GM23338 (cell line): ENCODE results near the gene SNX9. TPM values are rescaled to one million over a fixed set of nuclear protein-coding genes. Genes with fewer than 3 reads are reported as not detected.

Experiments used
- ATAC-seq: fragments of 200-7000 bp; cut with Tn5 transposase; 3 replicates; pipeline ENCODE4 v1.9.1; 2020
- DNase-seq: peaks from one replicate; pipeline ENCODE4 v3.0.0-alpha.2; 2015; ENCODE audit warnings: low spot score
- H2AFZ ChIP-seq: fragments of 200-600 bp; sonication (generic); 2 replicates; pipeline ENCODE4 v1.8.0; 2016; ENCODE audit warnings: antibody characterized with exemption, mild to moderate bottlenecking, moderate library complexity
- H3F3A ChIP-seq: fragments of 200-600 bp; sonication (generic); replicated peaks from 2 replicates; pipeline ENCODE4 v1.8.0; 2017; ENCODE audit warnings: antibody characterized with exemption, mixed run types, low read depth
- H3K27ac ChIP-seq: fragments of 200-600 bp; sonication (generic); 2 replicates; pipeline ENCODE4 v1.6.1; 2016; ENCODE audit warnings: low read depth
- H3K27me3 ChIP-seq: fragments of 200-600 bp; sonication (generic); 2 replicates; pipeline ENCODE4 v1.8.0; 2016; ENCODE audit warnings: mild to moderate bottlenecking, mixed run types, moderate library complexity; ENCODE audit not compliant: insufficient read depth
- H3K36me3 ChIP-seq: fragments of 200-600 bp; sonication (generic); 2 replicates; pipeline ENCODE4 v1.8.0; 2016; ENCODE audit warnings: mild to moderate bottlenecking; ENCODE audit not compliant: insufficient read depth
- H3K4me1 ChIP-seq: fragments of 200-600 bp; sonication (generic); 2 replicates; pipeline ENCODE4 v1.8.0; 2016; ENCODE audit warnings: mild to moderate bottlenecking, moderate library complexity; ENCODE audit not compliant: insufficient read depth
- H3K4me2 ChIP-seq: fragments of 200-600 bp; sonication (generic); 2 replicates; pipeline ENCODE4 v1.7.1; 2017; ENCODE audit warnings: mixed run types
- H3K4me3 ChIP-seq: fragments of 200-600 bp; sonication (generic); 2 replicates; pipeline ENCODE4 v1.6.1; 2016; ENCODE audit warnings: mixed run types
- H3K79me2 ChIP-seq: fragments of 200-600 bp; sonication (generic); replicated peaks from 2 replicates; pipeline ENCODE4 v1.8.0; 2017; ENCODE audit warnings: mild to moderate bottlenecking; ENCODE audit not compliant: insufficient read depth
- H3K9me2 ChIP-seq: fragments of 200-600 bp; sonication (generic); 2 replicates; pipeline ENCODE4 v1.8.0; 2017; ENCODE audit not compliant: insufficient read depth
- H4K20me1 ChIP-seq: fragments of 200-600 bp; sonication (generic); replicated peaks from 2 replicates; pipeline ENCODE4 v1.8.0; 2017; ENCODE audit warnings: mild to moderate bottlenecking; ENCODE audit not compliant: insufficient read depth
- H3K27ac Mint-ChIP-seq: 2 replicates; pipeline ENCODE4 v1.8.0; 2020; ENCODE audit warnings: inconsistent platforms, mild to moderate bottlenecking, moderate library complexity, mixed read lengths
- H3K27me3 Mint-ChIP-seq: 3 replicates; pipeline ENCODE4 v1.8.0; 2022; ENCODE audit warnings: low read depth, mild to moderate bottlenecking, moderate library complexity, mixed read lengths, inconsistent platforms; ENCODE audit not compliant: insufficient read depth, poor library complexity
- H3K36me3 Mint-ChIP-seq: 3 replicates; pipeline ENCODE4 v1.8.0; 2021; ENCODE audit warnings: low read depth, mild to moderate bottlenecking, inconsistent platforms, moderate library complexity, mixed read lengths
- H3K4me1 Mint-ChIP-seq: 3 replicates; pipeline ENCODE4 v1.8.0; 2020; ENCODE audit warnings: mild to moderate bottlenecking, inconsistent platforms, mixed read lengths
- H3K4me3 Mint-ChIP-seq: 3 replicates; pipeline ENCODE4 v1.8.0; 2021; ENCODE audit warnings: moderate library complexity, mild to moderate bottlenecking, inconsistent platforms, mixed read lengths
- H3K9me3 Mint-ChIP-seq: 3 replicates; pipeline ENCODE4 v1.8.0; 2020; ENCODE audit warnings: moderate library complexity, mild to moderate bottlenecking, inconsistent platforms, mixed read lengths
- ETS1 ChIP-seq: IDR thresholded peaks from 2 replicates; pipeline ENCODE4 v1.6.1; 2016; ENCODE audit warnings: antibody characterized with exemption
- EZH2 ChIP-seq: fragments of 200-600 bp; sonication (generic); IDR thresholded peaks from one replicate; pipeline ENCODE4 v1.8.0; 2017; ENCODE audit warnings: antibody characterized with exemption, mild to moderate bottlenecking, low read depth; ENCODE audit not compliant: unreplicated experiment
- EZH2phosphoT487 ChIP-seq: fragments of 200-600 bp; sonication (generic); IDR thresholded peaks from one replicate; pipeline ENCODE4 v1.8.1; 2018; ENCODE audit warnings: antibody characterized with exemption; ENCODE audit not compliant: unreplicated experiment
- POLR2AphosphoS5 ChIP-seq: IDR thresholded peaks from 2 replicates; pipeline ENCODE4 v1.6.1; 2016; ENCODE audit warnings: antibody characterized with exemption, low read depth
- REST ChIP-seq: IDR thresholded peaks from one replicate; pipeline ENCODE4 v1.6.1; 2018; ENCODE audit warnings: antibody characterized with exemption; ENCODE audit not compliant: unreplicated experiment
- polyA plus RNA-seq: library from polyadenylated mRNA; unstranded; fragments of >200 nt; fragmentation: Nextera tagmentation; extraction: Ambion mirVana; gene quantifications from 2 replicates; pipeline ENCODE4 v1.2.1, GENCODE V29; 2016
- total RNA-seq: library from RNA; depleted of rRNA; stranded (reverse); fragments of >200 nt; shearing (Covaris generic); gene quantifications from 2 replicates; pipeline ENCODE4 v1.2.3, GENCODE V29; 2014

Gene SNX9
- total and polyA plus RNA-seq, 2 experiments from 2014 or later = 18.4 to 23.3 TPM

GRCh38 chr6:157983406-157984119 is 160.5 kb downstream of the SNX9 start:
- H3K79me2 ChIP-seq = peaks cover 39% of the 10 kb centered on the region
- H3K4me3 ChIP-seq = no peak overlapping the region

More at GRCh38 chr6:157983406-157984119, 160.5 kb downstream of the SNX9 start:
- H3K36me3 ChIP-seq = no peaks in the 10 kb centered on the region
- H2AFZ ChIP-seq = no peak overlapping the region
- ATAC-seq = no peak
- H3K27ac Mint-ChIP-seq = no peak overlapping the region
- peaks cover 44% of the 10 kb centered on the region for H3K4me1 Mint-ChIP-seq
- DNase-seq = no peak
- no peaks in the 10 kb centered on the region; the same call in 2 of the 3 replicates for H3K9me3 Mint-ChIP-seq
- peaks cover 23% of the 10 kb centered on the region for H3K27me3 Mint-ChIP-seq
- no peaks in the 10 kb centered on the region; the same call in 2 of the 3 replicates for H3K36me3 Mint-ChIP-seq
- H3F3A ChIP-seq = peaks cover 7% of the 10 kb centered on the region
- TF ChIP-seq REST (no peak), EZH2 (no peak), ETS1 (no peak), POLR2AphosphoS5 (no peak), EZH2phosphoT487 (no peak)
- H3K4me3 Mint-ChIP-seq = peak overlapping the region; percentile 82
- peaks cover 37% of the 10 kb centered on the region for H3K4me1 ChIP-seq
- H3K27me3 ChIP-seq = peaks cover 18% of the 10 kb centered on the region
- no peaks in the 10 kb centered on the region for H3K9me2 ChIP-seq
- H3K4me2 ChIP-seq = no peak overlapping the region
- no peak overlapping the region for H3K27ac ChIP-seq
- no peaks in the 10 kb centered on the region; the same call in 1 of the 2 replicates for H4K20me1 ChIP-seq
